CD4-positive, alpha-beta T cell treated with Interleukin-1 beta for 1 hour (primary cell): ENCODE results near the gene EFHD2.
A peak's percentile ranks its signal among the peaks of the same experiment; 100 is the strongest.

Source experiments
- DNase-seq, 2 donors: peaks; one replicate each; pipeline ENCODE4 v3.0.0-alpha.2; 2020 to 2022

The EFHD2 gene

GRCh38 chr1:15413563-15414444 is 4.1 kb downstream of the EFHD2 start:
- DNase-seq: no peak

GRCh38 chr1:15414445-15414983 is 4.8 kb downstream of the EFHD2 start:
- no peak for DNase-seq

- DNase-seq: peak; percentile 76 to 77
Observed at GRCh38 chr1:15417059-15417934, 7.6 kb downstream of the EFHD2 start.

- DNase-seq: no peak
Observed at GRCh38 chr1:15418806-15419515, 9.3 kb downstream of the EFHD2 start.

GRCh38 chr1:15420853-15421465 is 11.3 kb downstream of the EFHD2 start:
- no peak for DNase-seq

GRCh38 chr1:15422871-15423270 is 13.2 kb downstream of the EFHD2 start:
- no peak for DNase-seq

GRCh38 chr1:15423355-15424077 is 13.8 kb downstream of the EFHD2 start:
- DNase-seq: no peak

- no peak for DNase-seq
Observed at GRCh38 chr1:15424146-15424667, 14.5 kb downstream of the EFHD2 start.

- no peak for DNase-seq
Observed at GRCh38 chr1:15424981-15425380, 15.3 kb downstream of the EFHD2 start.

- DNase-seq: no peak
Observed at GRCh38 chr1:15425521-15425920, 15.8 kb downstream of the EFHD2 start.

- DNase-seq: no peak
Observed at GRCh38 chr1:15425958-15426357, 16.3 kb downstream of the EFHD2 start.

GRCh38 chr1:15426492-15427279 is 17.0 kb downstream of the EFHD2 start:
- DNase-seq: peak in 1 of 2 donors; percentile 4

GRCh38 chr1:15427280-15427666 is 17.6 kb downstream of the EFHD2 start:
- peak in 1 of 2 donors; percentile 3 for DNase-seq

GRCh38 chr1:15428252-15428651 is 18.6 kb downstream of the EFHD2 start:
- peak in 1 of 2 donors; percentile 1 for DNase-seq

GRCh38 chr1:15428815-15429435 is 19.2 kb downstream of the EFHD2 start:
- no peak for DNase-seq

- DNase-seq: peak; percentile 4 to 54
Observed at GRCh38 chr1:15429701-15430149, 20.0 kb downstream of the EFHD2 start.

GRCh38 chr1:15430787-15431570 is 21.3 kb downstream of the EFHD2 start:
- DNase-seq: peak; percentile 71 to 76

- no peak for DNase-seq
Observed at GRCh38 chr1:15431571-15431948, 21.9 kb downstream of the EFHD2 start.

- peak in 1 of 2 donors; percentile 12 for DNase-seq
Observed at GRCh38 chr1:15432324-15432723, 22.6 kb downstream of the EFHD2 start.
